ENCODE measurements around the gene ABR.

GRCh38 chr17:962166-962565 is 217.6 kb downstream of the ABR start:
- TF ChIP-seq CTCF (IDR thresholded peaks at IDR 0.05), result no peak
- TF ChIP-seq POLR2A (IDR thresholded peaks at IDR 0.05), result no peak
- TF ChIP-seq EP300 (IDR thresholded peaks at IDR 0.05), result no peak
